A673 (cell line): ENCODE data around the gene SIVA1. TPM values are rescaled to one million over a fixed set of nuclear protein-coding genes. Genes with fewer than 3 reads are reported as not detected.

Experiments used
- BruUV-seq: library from RNA; stranded (reverse); fragments of 400-500 nt; replicated peaks from 2 replicates; lab custom pipeline; 2021; lab: Mats Ljungman, UMichigan
- CTCF ChIA-PET: fragments of 300-600 bp; sonication (Branson Sonifier 250); formaldehyde crosslinking; loops from one replicate; lab custom pipeline; 2022; ENCODE audit warnings: antibody characterized with exemption; lab: Charles Lee
- POLR2A ChIA-PET: fragments of 300-600 bp; sonication (Branson Sonifier 250); formaldehyde crosslinking; loops from one replicate; lab custom pipeline; 2022; ENCODE audit warnings: antibody characterized with exemption; ENCODE audit not compliant: low non-redundant PET; lab: Charles Lee
- DNase-seq: peaks from one replicate; pipeline ENCODE4 v3.0.0-alpha.2; 2015; ENCODE audit warnings: low spot score
- H3K27ac ChIP-seq: fragments of 200-600 bp; sonication (generic); 2 replicates; pipeline ENCODE4 v1.5.1; 2016; ENCODE audit warnings: mixed run types, low read depth, mild to moderate bottlenecking, mixed read lengths, antibody characterized with exemption, low read length; ENCODE audit not compliant: poor library complexity, severe bottlenecking
- H3K27me3 ChIP-seq: fragments of 200-600 bp; sonication (generic); replicated peaks from 2 replicates; pipeline ENCODE4 v1.6.1; 2017; ENCODE audit warnings: mixed run types, low read depth, mild to moderate bottlenecking, mixed read lengths, antibody characterized with exemption, low read length; ENCODE audit not compliant: insufficient read depth, poor library complexity
- H3K36me3 ChIP-seq: fragments of 200-600 bp; sonication (generic); 2 replicates; pipeline ENCODE4 v1.6.1; 2016; ENCODE audit warnings: mixed run types, mild to moderate bottlenecking, mixed read lengths, antibody characterized with exemption, low read length; ENCODE audit not compliant: insufficient read depth, poor library complexity, severe bottlenecking
- H3K4me1 ChIP-seq: fragments of 200-600 bp; sonication (generic); 2 replicates; pipeline ENCODE4 v1.6.1; 2017; ENCODE audit warnings: mixed run types, mild to moderate bottlenecking, mixed read lengths, antibody characterized with exemption, low read length; ENCODE audit not compliant: insufficient read depth, poor library complexity, severe bottlenecking
- H3K4me3 ChIP-seq: fragments of 200-600 bp; sonication (generic); 2 replicates; pipeline ENCODE4 v1.5.1; 2016; ENCODE audit warnings: low read depth, mixed run types, mild to moderate bottlenecking, mixed read lengths, low read length; ENCODE audit not compliant: poor library complexity, severe bottlenecking
- H3K9me3 ChIP-seq: fragments of 200-600 bp; sonication (generic); 2 replicates; pipeline ENCODE4 v1.6.1; 2016; ENCODE audit warnings: mixed run types, low read depth, mild to moderate bottlenecking, mixed read lengths, antibody characterized with exemption, low read length; ENCODE audit not compliant: poor library complexity, severe bottlenecking
- CTCF ChIP-seq: fragments of 300-800, 200-600 bp; sonication (generic); conservative IDR thresholded peaks from 2 replicates; pipeline ENCODE4 v1.5.1; 2017; ENCODE audit warnings: low read depth, mild to moderate bottlenecking, antibody characterized with exemption, low read length, moderate library complexity, mixed read lengths
- EZH2 ChIP-seq: fragments of 200-600 bp; sonication (generic); IDR thresholded peaks from 2 replicates; pipeline ENCODE4 v1.6.1; 2017; ENCODE audit warnings: borderline replicate concordance, low read depth, mild to moderate bottlenecking, mixed read lengths, antibody characterized with exemption, low read length; ENCODE audit not compliant: poor library complexity, severe bottlenecking
- intact Hi-C: fragments of 100-400 bp; cut with micrococcal nuclease; formaldehyde crosslinking; loops from one replicate; pipeline ENCODE4 v1.10.0; 2022; ENCODE audit not compliant: unreplicated experiment
- total RNA-seq: library from RNA; stranded (reverse); gene quantifications from 2 replicates; pipeline ENCODE4 v1.2.3, GENCODE V29; 2021

The SIVA1 gene
- total RNA-seq, 1 experiment from 2014 or later = 79.6 TPM

GRCh38 chr14:104794993-104795780 lies 42.2 kb downstream of the SIVA1 start, which contains the start of gene AKT1:
Gene AKT1, minus strand, starts transcription at chr14:104795748. Its CDS starts 3,105 bp downstream, at chr14:104792643.
- peak within 1 kb of the TSS; percentile 66 for H3K4me3 ChIP-seq
- no peak for DNase-seq
- ChIA-PET POLR2A (no interaction called here), CTCF (no interaction called here)
- peak within 1 kb of the TSS; percentile 73 for H3K27ac ChIP-seq
- TF ChIP-seq EZH2 (no peak), CTCF (no peak)
- intact Hi-C loops = no loop called here
- BruUV-seq = no TSS peak
- no peaks in the 10 kb centered on the region for H3K9me3 ChIP-seq
- H3K27me3 ChIP-seq = no peaks in the 10 kb centered on the region
- H3K36me3 ChIP-seq = peaks cover 10% of the 10 kb centered on the region
- peaks cover 17% of the 10 kb centered on the region for H3K4me1 ChIP-seq

GRCh38 chr14:104795781-104796686 lies 43.1 kb downstream of the SIVA1 start:
- no peaks in the 10 kb centered on the region for H3K9me3 ChIP-seq
- peaks cover 17% of the 10 kb centered on the region for H3K4me1 ChIP-seq
- POLR2A ChIA-PET = no interaction called here
- peak; percentile 66 for DNase-seq
- H3K27ac ChIP-seq = peak overlapping the region; percentile 55
- CTCF ChIA-PET = no interaction called here
- peak overlapping the region; percentile 38 for H3K4me3 ChIP-seq
- H3K36me3 ChIP-seq = peaks cover 10% of the 10 kb centered on the region
- BruUV-seq = no TSS peak
- intact Hi-C loops = no loop called here
- no peaks in the 10 kb centered on the region for H3K27me3 ChIP-seq
- TF ChIP-seq CTCF = no peak
- TF ChIP-seq EZH2 = no peak

GRCh38 chr14:104796687-104797081 lies 43.7 kb downstream of the SIVA1 start:
- TF ChIP-seq EZH2 (no peak), CTCF (no peak)
- Histone ChIP-seq H3K27ac (no peak overlapping the region), H3K4me1 (peaks cover 23% of the 10 kb centered on the region), H3K36me3 (peaks cover 8% of the 10 kb centered on the region), H3K4me3 (no peak overlapping the region), H3K27me3 (no peaks in the 10 kb centered on the region), H3K9me3 (no peaks in the 10 kb centered on the region)
- POLR2A ChIA-PET = no interaction called here
- no TSS peak for BruUV-seq
- no peak for DNase-seq
- intact Hi-C loops = no loop called here
- CTCF ChIA-PET = no interaction called here
